PFSK-1 (cell line): ENCODE data around the gene RAB37.

ENCODE experiments used
- FOXP2 ChIP-seq: optimal IDR thresholded peaks from 2 replicates; pipeline ENCODE3; 2011; ENCODE audit warnings: borderline replicate concordance, control low read depth, inconsistent platforms; ENCODE audit not compliant: insufficient read depth; ENCODE audit errors: extremely low read length, extremely low read depth
- POLR2AphosphoS5 ChIP-seq: IDR thresholded peaks from 2 replicates; pipeline ENCODE4 v1.6.1; 2012; ENCODE audit warnings: low read depth, mild to moderate bottlenecking, control low read depth, low read length, moderate library complexity
- SIN3A ChIP-seq: IDR thresholded peaks from 2 replicates; pipeline ENCODE4 v1.6.1; 2012; ENCODE audit warnings: mild to moderate bottlenecking, low read length, moderate library complexity, borderline replicate concordance; ENCODE audit not compliant: insufficient read depth
- TAF1 ChIP-seq: IDR thresholded peaks from 2 replicates; pipeline ENCODE4 v1.6.1; 2012; ENCODE audit warnings: low read length, control low read depth, borderline replicate concordance; ENCODE audit not compliant: insufficient read depth
- TF ChIP-seq, protein P1 (sequence below), 2 experiments: IDR thresholded peaks; 2 replicates each; pipeline versions ENCODE4 v1.6.1 to v1.8.0; 2011 to 2012; ENCODE audit warnings: low read depth in 2 of 2, low read length in 2 of 2, control low read depth in 1 of 2, inconsistent platforms in 1 of 2, mild to moderate bottlenecking in 1 of 2, moderate library complexity in 1 of 2; ENCODE audit not compliant: insufficient read depth in 1 of 2

GRCh38 chr17:74792586-74793105 is 55.6 kb downstream of the RAB37 start:
- TF ChIP-seq TAF1 (no peak), POLR2AphosphoS5 (no peak), FOXP2 (no peak), SIN3A (no peak)
- TF ChIP-seq, protein P1, sequence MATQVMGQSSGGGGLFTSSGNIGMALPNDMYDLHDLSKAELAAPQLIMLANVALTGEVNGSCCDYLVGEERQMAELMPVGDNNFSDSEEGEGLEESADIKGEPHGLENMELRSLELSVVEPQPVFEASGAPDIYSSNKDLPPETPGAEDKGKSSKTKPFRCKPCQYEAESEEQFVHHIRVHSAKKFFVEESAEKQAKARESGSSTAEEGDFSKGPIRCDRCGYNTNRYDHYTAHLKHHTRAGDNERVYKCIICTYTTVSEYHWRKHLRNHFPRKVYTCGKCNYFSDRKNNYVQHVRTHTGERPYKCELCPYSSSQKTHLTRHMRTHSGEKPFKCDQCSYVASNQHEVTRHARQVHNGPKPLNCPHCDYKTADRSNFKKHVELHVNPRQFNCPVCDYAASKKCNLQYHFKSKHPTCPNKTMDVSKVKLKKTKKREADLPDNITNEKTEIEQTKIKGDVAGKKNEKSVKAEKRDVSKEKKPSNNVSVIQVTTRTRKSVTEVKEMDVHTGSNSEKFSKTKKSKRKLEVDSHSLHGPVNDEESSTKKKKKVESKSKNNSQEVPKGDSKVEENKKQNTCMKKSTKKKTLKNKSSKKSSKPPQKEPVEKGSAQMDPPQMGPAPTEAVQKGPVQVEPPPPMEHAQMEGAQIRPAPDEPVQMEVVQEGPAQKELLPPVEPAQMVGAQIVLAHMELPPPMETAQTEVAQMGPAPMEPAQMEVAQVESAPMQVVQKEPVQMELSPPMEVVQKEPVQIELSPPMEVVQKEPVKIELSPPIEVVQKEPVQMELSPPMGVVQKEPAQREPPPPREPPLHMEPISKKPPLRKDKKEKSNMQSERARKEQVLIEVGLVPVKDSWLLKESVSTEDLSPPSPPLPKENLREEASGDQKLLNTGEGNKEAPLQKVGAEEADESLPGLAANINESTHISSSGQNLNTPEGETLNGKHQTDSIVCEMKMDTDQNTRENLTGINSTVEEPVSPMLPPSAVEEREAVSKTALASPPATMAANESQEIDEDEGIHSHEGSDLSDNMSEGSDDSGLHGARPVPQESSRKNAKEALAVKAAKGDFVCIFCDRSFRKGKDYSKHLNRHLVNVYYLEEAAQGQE (IDR thresholded peaks at IDR 0.05; ENCODE audit: insufficient read depth in 1 of 2, low read depth in 2 of 2, low read length in 2 of 2), result no peak
